ENCODE data around the gene ZNF501. TPM values are rescaled to one million over a fixed set of nuclear protein-coding genes. Genes with fewer than 3 reads are reported as not detected.

ZNF501 gene
- 4.2 and 5.4 TPM in 2 replicates for total RNA-seq

GRCh38 chr3:44729384-44729910 is at the start of gene ZNF501:
TSS of gene ZNF501 (plus strand) at chr3:44729635. CDS start at chr3:44734422, 4,787 bp downstream.
- DNase-seq: peak; percentile 88

- no peak for DNase-seq
Measured at GRCh38 chr3:44680921-44681455, 48.4 kb upstream of the ZNF501 start.

DNA sequence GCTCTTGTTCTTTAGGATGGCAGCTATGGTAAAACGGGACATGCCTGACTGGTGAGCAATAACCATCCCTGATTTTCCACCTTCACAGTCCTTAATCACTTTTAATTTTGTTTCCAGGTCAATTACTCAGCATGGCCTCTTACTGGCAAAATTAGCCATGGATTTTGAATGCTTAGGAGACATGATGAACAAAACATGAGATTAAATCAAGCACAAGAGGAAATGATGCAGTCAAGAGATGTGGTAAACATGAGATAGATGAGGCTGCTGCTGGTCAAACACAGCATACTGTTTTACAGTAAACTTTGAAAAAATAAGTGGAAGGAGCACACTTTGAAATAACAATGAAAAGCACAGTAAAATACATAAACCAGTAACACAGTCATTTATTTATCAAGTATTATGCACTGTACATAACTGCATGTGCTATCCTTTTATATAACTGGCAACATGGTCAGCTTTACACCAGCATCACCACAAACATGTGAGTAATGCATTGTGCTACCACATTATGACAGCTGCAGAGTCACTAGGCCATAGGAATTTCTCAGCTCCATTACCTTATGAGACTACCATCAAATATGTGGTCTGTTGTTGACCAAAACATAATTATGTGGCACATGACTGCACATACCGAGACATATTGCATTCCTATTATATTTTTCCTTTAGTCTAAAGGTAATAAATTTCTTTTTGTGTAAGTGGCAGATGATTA is 47.1 kb upstream of the ZNF501 start:
- DNase-seq: peak; percentile 29

GRCh38 chr3:44685128-44685800 is 44.2 kb upstream of the ZNF501 start:
- DNase-seq: peak; percentile 76

DNA sequence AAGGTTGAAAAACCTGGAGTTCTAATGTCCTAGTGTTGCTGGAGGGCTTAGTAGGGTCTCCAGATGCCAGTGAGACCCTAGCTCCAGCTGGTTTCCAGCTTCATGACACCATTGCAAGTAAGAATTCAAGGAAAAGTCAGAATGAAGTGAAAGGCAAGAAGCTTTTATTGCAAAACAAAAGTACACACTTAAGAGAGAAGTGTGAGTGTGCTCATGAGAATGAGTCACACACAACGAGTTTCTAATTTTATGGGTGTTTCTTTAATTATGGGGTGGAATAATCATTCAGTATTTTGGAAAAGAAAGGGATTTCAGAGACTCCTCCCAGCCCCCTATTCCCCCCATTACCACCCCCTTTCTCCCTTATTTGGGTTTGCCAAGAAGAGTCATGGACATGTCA is 41.5 kb upstream of the ZNF501 start:
- DNase-seq: no peak

DNA sequence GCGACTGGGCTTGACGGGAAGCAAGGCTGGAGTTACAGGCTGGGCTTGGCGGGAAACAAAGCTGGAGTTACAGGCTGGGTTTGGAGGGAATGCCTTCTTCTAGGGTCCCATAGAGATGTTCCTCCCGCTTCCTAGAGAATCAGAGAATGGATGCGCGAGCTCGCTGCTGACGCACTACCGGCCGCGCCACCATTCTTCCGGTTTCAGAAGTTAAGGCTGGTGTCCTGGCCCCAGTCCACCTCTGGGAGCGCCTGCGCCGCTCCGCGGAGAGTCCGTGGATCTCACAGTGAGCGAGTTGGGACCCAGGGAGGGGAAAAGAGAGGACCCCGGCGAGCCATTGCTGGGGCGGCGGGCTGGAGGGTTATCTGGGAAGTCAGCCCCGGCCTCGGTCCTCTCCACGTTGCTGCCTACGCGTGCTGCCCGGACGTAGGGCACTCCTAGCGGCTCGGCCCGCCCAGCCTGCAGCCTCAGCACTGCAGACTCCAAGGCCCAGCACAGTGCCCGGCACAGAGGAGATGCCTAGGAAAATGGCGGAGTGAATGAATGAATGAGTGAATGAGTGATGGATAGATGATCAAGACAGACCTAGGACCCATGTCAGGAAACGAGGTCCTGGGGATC is 16.9 kb upstream of the ZNF501 start, which contains the start of gene ZNF502:
ZNF502 (plus strand) TSS at position 206 of the 621 bp plus-strand sequence. CDS start 7,602 bp downstream, outside the sequence.
- DNase-seq: peak; percentile 92

- DNase-seq: peak; percentile 6
Measured at GRCh38 chr3:44721231-44722102, 8.0 kb upstream of the ZNF501 start.

DNA sequence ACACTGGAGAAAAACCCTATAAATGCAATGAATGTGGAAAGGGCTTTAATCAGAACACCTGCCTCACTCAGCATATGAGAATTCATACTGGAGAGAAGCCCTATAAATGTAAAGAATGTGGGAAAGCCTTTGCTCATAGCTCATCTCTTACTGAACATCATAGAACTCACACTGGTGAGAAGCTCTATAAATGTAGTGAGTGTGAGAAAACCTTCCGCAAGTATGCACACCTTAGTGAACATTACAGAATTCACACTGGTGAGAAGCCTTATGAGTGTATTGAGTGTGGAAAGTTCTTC is 7.4 kb upstream of the ZNF501 start:
- no peak for DNase-seq

GRCh38 chr3:44734646-44735168 is 5.3 kb downstream of the ZNF501 start:
- DNase-seq: no peak

DNA sequence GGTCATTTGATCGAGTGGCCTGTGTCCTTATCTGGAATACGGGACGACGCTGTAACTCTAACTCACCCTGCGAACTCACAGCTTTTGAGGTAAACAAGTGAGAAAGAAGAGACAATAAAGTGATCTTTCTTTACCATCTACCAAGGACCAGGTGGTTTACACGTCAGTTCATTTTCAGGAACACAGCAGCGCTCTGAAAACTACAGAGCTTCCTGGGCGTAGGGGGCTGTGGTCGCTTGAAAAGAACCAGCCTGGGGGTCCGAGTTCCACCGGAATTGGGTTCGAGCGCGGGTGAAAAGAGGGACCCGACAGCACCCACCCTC is 31.6 kb downstream of the ZNF501 start:
- peak; percentile 4 for DNase-seq

DNA sequence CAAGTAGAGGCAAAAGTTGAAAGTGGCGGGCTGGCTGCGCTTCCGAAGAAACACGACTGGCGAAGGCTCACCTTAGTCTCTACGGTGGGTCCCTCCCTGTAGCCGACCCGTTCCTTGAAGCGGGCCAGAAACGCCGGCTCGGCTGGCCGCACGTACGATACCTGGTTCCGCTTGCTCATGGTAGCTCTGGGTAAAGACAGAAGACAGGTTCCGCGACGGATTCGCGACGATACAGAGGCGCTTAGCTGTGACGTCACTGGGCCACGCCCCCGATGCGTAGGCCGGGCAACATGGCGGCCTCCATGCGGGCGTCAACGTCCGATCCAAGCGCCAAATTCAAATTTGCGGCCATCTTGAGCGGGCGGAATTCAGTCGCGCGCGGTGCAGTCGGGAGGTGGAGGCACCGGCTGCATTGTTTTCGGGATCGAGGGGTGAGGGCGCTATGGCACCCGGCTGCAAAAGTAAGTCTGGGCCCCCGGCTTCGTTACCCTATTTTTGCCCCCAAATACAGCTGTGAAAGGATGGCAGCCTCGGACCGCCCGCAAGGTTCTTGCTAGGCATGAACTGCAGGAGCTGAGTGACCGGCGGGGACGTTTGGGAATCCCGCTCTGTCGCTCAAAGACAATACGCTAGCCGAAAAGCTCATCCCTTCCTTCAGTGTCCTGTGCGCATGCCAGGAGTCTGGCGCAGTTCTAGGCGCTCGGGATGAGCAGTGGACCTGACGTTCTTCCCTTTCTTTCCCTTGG is 32.2 kb downstream of the ZNF501 start, which contains the start of the genes KIAA1143 and KIF15:
KIAA1143 (minus strand) TSS at position 196 of the 746 bp plus-strand sequence; CDS start at position 179, 17 bp downstream.
KIF15 (plus strand) TSS at position 371 of the 746 bp plus-strand sequence; CDS start at position 443, 72 bp downstream.
- DNase-seq: peak; percentile 99

- DNase-seq: peak; percentile 22
Measured at GRCh38 chr3:44762170-44762677, 32.8 kb downstream of the ZNF501 start.

- no peak for DNase-seq
Measured at GRCh38 chr3:44762690-44763089, 33.3 kb downstream of the ZNF501 start.

DNA sequence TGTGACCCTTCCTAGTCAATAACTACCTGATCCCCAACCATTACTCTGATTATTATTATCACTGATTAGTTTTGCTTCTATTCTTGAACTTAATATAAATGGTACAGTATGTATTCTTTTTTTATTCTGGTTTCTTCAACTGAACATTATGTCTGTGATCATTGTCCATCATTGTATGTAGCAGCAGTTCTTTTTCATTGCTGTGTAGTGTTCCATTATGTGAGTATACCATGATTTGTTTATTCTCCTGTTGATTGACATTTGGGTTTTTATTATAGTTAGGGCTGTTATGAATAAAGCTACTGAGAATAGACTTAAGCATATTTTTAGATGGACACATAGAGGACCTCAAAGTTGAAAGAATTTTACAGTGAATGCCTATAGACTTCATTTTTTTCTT is 34.8 kb downstream of the ZNF501 start:
- DNase-seq: no peak

- no peak for DNase-seq
Measured at GRCh38 chr3:44771424-44772098, 42.1 kb downstream of the ZNF501 start.

GRCh38 chr3:44772099-44772442 is 42.6 kb downstream of the ZNF501 start:
- DNase-seq: no peak

DNA sequence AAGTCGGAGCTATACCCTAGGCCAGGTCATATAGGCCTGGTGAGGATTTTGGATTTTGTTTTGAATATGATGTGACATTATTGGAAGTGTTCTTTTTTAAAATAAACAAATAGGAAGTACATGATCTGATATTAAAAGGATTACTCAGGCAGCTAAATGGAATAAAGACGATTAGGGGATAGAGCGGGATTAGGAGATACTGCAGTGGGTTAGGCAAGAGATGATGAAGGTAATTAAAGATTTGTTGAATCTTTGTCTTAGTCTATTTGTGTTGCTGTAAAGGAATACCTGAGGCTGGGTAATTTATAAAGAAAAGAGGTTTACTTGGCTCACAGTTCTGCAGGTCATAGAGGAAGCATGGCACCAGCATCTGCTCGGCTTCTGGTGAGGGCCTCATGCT is 53.5 kb downstream of the ZNF501 start:
- no peak for DNase-seq
